SW480 (cell line): Measurements from ENCODE around the gene FEN1.

Source experiments
- DNase-seq: peaks from one replicate; pipeline ENCODE4 v3.0.0-alpha.2; 2016; ENCODE audit warnings: low spot score

The FEN1 gene

DNA sequence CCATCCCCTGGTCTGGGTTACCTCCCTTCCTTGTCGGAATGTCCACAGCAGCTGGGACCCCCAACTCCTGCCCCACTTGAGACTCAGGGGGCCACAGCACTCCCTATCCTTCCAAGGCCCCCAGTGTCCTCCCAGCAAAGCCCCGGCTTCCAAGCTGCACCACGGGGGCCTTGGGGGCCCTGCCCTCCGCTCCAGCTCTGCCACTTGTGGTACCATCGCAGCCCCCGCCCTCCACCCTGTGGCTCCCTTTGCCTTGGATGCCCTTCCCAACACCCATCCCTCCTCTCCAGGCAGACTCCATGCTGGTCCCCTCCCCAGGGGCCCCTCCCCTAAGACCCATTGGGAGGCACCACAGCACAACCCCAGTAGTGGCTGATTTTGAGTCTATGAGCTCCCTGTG lies 17.6 kb upstream of the FEN1 start:
- DNase-seq, result no peak

- DNase-seq, result peak; percentile 46
These were observed 16.8 kb upstream of the FEN1 start for GRCh38 chr11:61775606-61776554.

- peak; percentile 49 for DNase-seq
These were observed 16.1 kb upstream of the FEN1 start for GRCh38 chr11:61776561-61777075.

GRCh38 chr11:61777234-61778090 lies 15.2 kb upstream of the FEN1 start:
- DNase-seq, result no peak

GRCh38 chr11:61778357-61778886 lies 14.3 kb upstream of the FEN1 start:
- no peak for DNase-seq

GRCh38 chr11:61778920-61779650 lies 13.6 kb upstream of the FEN1 start:
- no peak for DNase-seq

DNA sequence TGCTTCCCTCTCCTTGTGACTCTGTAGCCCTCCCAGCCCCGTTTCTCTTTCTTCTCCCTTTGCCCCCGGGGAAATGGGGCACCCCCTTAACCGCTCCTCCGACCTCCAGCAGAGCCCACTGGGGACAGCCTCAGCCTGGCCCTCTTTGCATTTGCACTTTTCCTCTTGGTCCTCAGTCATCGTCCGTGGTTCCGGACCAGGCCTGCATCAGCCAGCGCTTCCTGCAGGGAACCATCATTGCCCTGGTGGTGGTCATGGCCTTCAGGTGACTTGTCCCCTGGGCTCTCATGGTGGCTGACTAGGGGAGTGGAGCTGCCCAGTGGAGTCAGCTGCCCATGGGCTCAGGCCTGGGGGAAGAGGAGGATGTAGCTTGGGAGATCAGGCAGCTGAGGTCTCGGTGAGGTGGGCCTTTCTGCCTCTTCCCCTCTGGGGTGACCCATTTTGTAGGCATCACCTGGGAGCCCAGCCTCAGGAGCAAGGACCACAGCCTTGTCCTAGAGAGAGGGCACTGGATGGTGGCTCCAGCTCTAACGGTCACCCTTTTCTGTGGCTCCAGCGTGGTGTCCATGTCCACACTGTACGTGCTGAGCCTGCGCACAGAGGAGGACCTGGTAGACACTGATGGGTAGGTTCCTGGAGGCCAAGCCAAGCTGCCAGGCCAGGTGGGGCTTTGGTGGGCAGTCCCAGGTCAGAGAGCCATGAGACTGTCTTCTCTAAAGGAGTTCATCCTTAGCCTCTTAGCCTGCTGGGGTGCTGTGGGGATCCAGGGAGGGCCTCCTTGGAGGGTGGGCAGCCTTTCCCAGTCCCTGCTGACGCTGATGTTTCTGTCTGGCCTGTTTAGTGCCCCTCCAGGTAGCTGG lies 12.8 kb upstream of the FEN1 start:
- no peak for DNase-seq

- DNase-seq, result no peak
These were observed 12.0 kb upstream of the FEN1 start for GRCh38 chr11:61780581-61781162.

GRCh38 chr11:61781585-61781984 lies 11.1 kb upstream of the FEN1 start:
- DNase-seq, result no peak

DNA sequence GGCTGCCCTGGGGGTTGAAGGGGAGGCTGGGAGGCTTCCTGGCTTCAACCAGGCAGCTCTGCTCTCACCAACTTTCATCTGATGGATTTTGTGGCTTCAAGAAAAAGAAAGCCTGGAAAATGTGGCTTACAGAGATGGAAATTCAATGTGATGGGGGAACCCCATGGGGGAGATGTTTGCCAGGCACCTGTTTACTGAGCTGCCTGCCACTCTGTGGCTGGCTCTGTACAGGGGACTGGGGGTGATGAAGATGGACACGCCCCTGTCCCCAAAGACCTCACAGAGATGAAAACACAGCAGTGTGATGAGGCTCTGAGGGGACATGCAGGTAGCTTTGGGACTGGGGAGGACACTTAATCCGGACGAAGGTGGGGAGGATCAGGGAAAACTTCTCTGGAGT lies 10.4 kb upstream of the FEN1 start:
- no peak for DNase-seq

DNA sequence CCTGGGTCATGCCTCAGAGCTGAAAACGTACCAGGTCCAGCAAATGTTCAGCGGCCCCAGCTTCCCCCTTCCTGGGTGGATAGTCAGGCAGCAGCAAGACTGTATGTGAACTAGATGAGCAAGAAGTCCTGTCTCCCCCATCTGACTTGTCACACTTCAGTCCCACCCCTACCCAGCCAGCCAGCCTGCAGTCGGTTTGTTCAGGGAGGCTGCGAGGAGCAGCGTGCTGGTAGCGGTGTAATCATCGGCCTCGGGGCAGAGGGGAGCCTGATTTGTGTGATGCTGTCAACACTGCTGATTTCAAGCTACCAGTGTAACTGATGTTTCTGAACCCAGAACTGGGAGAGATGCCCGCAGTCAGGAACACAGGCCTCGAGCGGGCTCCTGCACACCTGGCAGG lies 9.9 kb upstream of the FEN1 start:
- no peak for DNase-seq

GRCh38 chr11:61783717-61784505 lies 8.8 kb upstream of the FEN1 start:
- no peak for DNase-seq

- no peak for DNase-seq
These were observed 8.3 kb upstream of the FEN1 start for GRCh38 chr11:61784506-61784805.

DNA sequence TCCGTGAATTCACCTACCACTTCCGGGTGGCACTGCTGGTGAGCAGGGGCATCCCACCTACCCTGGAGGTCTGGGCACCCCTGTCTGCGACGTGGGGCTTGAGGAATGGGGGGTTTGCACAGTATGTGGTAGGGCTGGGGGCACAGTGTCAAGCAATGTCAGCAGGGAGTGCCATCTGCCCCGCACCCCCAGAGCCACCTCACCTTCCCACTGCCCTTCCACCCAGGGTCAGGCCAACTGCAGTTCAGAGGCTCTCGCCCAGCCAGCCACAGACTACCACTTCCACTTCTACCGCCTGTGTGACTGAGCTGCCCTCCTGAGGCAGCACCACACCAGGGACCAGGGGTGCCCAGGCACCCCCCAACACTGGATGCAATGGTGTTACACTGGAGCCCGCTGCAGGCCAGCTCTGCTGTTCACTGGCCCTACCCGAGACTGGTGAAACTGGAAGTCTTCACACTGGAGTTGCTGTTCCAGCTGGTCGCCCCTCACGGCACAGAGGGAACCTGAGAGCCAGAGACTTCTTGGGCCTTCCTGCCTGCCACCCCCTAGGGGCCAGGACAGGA lies 6.8 kb upstream of the FEN1 start:
- DNase-seq, result no peak

- peak; percentile 69 for DNase-seq
These were observed 4.7 kb upstream of the FEN1 start for GRCh38 chr11:61787928-61788491.

DNA sequence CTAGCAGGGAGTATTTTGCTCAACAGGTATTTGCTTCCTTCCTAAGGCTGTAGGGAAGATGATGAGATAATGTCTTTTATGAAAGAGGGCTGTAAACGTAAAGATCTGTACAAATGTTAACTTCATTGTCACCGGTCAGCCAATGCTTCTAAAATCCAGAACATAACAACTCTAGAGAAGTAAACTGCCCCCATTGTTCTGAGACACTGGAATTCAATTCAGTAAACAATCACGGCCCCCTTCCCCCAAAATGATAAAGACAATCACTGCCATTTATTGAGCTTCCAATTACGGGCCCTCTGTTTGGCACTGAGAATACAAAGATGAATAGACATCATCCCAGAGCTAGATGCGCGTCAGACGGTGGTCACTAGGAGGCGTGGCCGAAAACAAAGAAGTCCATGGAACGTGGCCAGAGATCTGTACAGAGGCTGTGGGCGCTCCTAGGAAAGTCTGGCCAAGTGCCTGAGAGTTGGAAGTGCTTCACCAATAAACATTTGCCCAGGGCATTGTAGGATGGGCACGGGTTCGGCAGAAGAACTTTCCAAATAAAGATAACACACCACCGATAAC lies 888 bp upstream of the FEN1 start:
- DNase-seq, result peak; percentile 88

DNA sequence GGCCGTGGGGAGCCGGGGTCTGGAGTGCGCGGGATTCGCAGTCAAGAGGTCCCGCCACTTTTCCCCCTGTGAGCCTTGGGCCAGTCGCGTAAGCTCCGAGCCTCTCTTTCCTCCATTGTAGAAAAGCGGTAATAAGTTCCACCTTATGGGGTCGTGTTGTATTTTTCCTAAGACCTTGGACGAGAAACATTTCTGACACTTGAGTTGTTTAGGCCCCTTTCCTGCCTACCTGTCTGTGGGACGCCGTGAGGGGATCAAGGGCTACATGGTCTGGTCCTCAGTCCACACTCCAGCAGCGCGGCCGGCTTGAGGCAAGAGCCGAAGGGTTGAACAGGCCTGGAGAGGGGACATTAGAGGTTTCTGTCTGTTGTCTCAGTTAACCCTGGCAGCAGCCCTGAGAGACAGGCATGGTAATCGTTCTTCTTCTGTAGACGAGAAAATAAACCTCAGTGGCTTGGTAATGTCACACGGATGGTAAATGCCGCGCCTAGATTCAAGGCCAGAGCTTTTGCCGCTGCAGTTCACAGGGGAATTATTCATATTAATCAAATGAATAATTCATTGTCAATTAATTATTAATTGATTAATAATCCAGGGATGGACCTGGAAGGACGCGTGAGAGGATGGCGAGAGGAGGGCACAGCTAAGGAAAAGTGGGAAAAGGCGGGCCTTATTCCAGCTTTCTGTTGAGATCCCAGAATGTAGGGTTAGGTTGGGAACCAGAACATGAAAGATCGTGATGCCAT lies 545 bp downstream of the FEN1 start:
- no peak for DNase-seq

DNA sequence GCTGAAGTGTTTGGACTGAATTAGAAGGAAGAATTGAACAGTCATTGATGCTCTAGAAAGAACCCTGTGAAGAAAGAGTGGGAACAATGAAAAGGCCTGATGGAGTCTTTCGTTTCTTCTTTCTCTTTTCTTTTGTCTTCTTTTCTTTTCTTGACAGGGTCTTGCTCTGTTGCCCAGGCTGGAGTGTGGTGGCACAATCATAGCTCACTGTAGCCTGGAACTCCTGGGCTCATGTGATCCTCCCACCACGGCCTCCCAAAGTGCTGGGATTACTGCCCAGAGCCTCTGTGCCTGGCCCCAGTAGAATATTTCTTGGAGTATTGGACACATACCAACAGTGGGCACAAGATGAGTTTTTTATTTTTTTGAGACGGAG lies 1.1 kb downstream of the FEN1 start:
- no peak for DNase-seq
